ENCODE results near the gene ANKRD61. TPM values are rescaled to one million over a fixed set of nuclear protein-coding genes. Genes with fewer than 3 reads are reported as not detected.
"Not testable (repeated sequence)": the region's sequence is repeated elsewhere in the genome, so short reads cannot be mapped to it uniquely, and the experiment has no call there.

ANKRD61 gene
- total RNA-seq, 1 donor from 2014 or later: not detected

DNA sequence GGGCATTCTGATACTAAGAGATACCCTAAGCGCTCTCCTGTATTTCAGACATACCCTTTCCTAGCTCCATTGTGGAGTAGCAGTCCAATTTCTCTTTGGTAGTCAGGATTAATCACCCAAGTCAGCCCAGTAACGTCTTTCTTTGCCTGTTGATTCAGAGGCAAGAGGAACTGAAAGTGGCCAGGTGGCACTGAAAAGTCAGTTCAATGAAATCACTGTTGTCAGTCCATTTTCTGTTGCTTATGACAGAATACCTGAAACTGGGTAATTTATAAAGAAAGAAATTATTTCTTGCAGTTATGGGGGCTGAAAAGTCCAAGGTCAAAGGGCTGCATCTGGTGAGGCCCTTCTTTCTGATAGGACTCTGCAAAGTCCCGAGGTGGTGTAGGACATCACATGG lies 40.2 kb downstream of the ANKRD61 start:
- H3K4me3 Mint-ChIP-seq: no peak overlapping the region
- H3K27ac Mint-ChIP-seq: no peak overlapping the region
- no peaks in the 10 kb centered on the region for H3K36me3 ChIP-seq
- TF ChIP-seq EZH2phosphoT487 (IDR thresholded peaks at IDR 0.05) (no peak), EZH2 (IDR thresholded peaks at IDR 0.05) (no peak)
- TF ChIP-seq, protein P1, sequence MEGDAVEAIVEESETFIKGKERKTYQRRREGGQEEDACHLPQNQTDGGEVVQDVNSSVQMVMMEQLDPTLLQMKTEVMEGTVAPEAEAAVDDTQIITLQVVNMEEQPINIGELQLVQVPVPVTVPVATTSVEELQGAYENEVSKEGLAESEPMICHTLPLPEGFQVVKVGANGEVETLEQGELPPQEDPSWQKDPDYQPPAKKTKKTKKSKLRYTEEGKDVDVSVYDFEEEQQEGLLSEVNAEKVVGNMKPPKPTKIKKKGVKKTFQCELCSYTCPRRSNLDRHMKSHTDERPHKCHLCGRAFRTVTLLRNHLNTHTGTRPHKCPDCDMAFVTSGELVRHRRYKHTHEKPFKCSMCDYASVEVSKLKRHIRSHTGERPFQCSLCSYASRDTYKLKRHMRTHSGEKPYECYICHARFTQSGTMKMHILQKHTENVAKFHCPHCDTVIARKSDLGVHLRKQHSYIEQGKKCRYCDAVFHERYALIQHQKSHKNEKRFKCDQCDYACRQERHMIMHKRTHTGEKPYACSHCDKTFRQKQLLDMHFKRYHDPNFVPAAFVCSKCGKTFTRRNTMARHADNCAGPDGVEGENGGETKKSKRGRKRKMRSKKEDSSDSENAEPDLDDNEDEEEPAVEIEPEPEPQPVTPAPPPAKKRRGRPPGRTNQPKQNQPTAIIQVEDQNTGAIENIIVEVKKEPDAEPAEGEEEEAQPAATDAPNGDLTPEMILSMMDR (IDR thresholded peaks at IDR 0.05): no peak
- no peaks in the 10 kb centered on the region for H3K4me1 Mint-ChIP-seq
- no peaks in the 10 kb centered on the region for H3K79me2 ChIP-seq (ENCODE audit: low read depth)
- H4K20me1 ChIP-seq (ENCODE audit: low read depth): no peaks in the 10 kb centered on the region
- H2AFZ ChIP-seq (replicated peaks): no peak overlapping the region
- peaks cover 3% of the 10 kb centered on the region for H3K27me3 Mint-ChIP-seq (ENCODE audit: insufficient read depth, low read depth)
- no peak overlapping the region for H3K27ac ChIP-seq
- H3K36me3 Mint-ChIP-seq: no peaks in the 10 kb centered on the region
- no peaks in the 10 kb centered on the region for H3K27me3 ChIP-seq
- H3F3A ChIP-seq (ENCODE audit: low read depth): no peaks in the 10 kb centered on the region
- DNase-seq (ENCODE audit: low spot score): no peak
- H3K4me3 ChIP-seq: no peak overlapping the region
- H3K9me3 ChIP-seq (ENCODE audit: low read depth): no peaks in the 10 kb centered on the region
- no peak overlapping the region for H3K9ac ChIP-seq
- no peak overlapping the region for H3K4me2 ChIP-seq
- H3K4me1 ChIP-seq: no peaks in the 10 kb centered on the region
- H3K9me3 Mint-ChIP-seq: no peaks in the 10 kb centered on the region

DNA sequence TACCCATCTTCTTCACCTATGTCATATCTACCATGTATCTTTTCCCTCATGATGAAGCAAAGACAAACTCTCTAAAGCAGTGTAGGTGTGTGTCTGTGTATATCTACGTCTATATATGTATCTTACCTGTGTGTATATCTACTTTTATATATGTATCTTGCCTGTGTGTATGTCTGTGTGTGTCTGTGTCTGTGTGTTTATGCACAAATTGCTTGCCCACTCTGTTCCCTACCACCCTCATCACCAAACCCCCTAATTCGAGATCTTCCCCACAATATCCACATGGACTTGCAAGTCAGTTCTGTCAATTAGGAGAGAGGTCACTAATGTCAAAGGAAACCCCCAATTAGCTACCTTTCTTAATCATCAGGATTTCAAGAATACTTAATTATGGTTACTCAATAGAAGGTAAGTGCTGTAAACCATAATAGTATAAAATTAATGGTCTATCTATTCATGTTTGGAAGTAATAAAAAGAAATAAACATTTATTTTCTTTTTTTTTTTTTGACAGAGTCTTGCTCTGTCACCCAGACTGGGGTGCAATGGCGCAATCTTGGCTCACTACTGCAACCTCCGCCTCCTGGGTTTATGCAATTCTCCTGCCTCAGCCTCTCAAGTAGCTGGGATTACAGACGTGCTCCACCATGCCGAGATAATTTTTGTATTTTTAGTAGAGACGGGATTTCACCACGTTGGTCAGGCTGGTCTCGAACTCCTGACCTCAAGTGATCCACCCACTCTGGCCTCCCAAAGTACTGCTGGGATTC lies 43.6 kb downstream of the ANKRD61 start:
- Histone ChIP-seq H3F3A (ENCODE audit: low read depth) (no peaks in the 10 kb centered on the region), H3K27me3 (no peaks in the 10 kb centered on the region), H3K79me2 (ENCODE audit: low read depth) (no peaks in the 10 kb centered on the region), H4K20me1 (ENCODE audit: low read depth) (no peaks in the 10 kb centered on the region), H2AFZ (replicated peaks) (no peak overlapping the region), H3K4me2 (no peak overlapping the region), H3K4me1 (no peaks in the 10 kb centered on the region), H3K9me3 (ENCODE audit: low read depth) (no peaks in the 10 kb centered on the region), H3K9ac (no peak overlapping the region), H3K27ac (no peak overlapping the region), H3K4me3 (no peak overlapping the region), H3K36me3 (no peaks in the 10 kb centered on the region)
- Mint-ChIP-seq H3K27ac (no peak overlapping the region), H3K36me3 (no peaks in the 10 kb centered on the region), H3K4me1 (peaks cover 8% of the 10 kb centered on the region), H3K27me3 (ENCODE audit: insufficient read depth, low read depth) (peaks cover 4% of the 10 kb centered on the region), H3K4me3 (no peak overlapping the region), H3K9me3 (no peaks in the 10 kb centered on the region)
- TF ChIP-seq EZH2phosphoT487 (IDR thresholded peaks at IDR 0.05): no peak
- TF ChIP-seq, protein P1 (IDR thresholded peaks at IDR 0.05): no peak
- no peak for TF ChIP-seq EZH2 (IDR thresholded peaks at IDR 0.05)
- DNase-seq (ENCODE audit: low spot score): no peak

DNA sequence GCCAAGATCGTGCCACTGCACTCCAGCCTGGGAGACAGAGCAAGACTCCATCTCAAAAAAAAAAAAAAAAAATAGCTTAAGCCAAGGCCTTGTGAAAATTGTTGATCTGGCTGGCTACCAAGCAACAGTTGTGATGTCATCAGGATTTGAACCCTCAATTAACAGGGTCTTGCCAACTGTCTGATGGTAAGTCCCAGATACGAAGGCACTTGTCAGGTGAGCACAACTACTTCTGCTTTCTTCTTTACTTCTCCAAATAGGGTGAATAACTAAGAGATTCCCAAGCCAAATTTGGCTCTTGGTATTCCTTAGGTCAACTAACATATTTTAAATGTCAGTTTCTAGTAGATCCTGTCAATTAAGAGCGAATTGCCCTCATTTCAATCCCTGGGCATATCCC lies 47.4 kb downstream of the ANKRD61 start:
- H3K27ac ChIP-seq: no peak overlapping the region
- no peaks in the 10 kb centered on the region for H3K9me3 ChIP-seq (ENCODE audit: low read depth)
- no peak for DNase-seq (ENCODE audit: low spot score)
- no peak overlapping the region for H3K4me2 ChIP-seq
- no peak overlapping the region for H3K4me3 Mint-ChIP-seq
- no peaks in the 10 kb centered on the region for H3K36me3 ChIP-seq
- peaks cover 7% of the 10 kb centered on the region for H3F3A ChIP-seq (ENCODE audit: low read depth)
- H4K20me1 ChIP-seq (ENCODE audit: low read depth): no peaks in the 10 kb centered on the region
- no peaks in the 10 kb centered on the region for H3K27me3 ChIP-seq
- TF ChIP-seq EZH2phosphoT487 (IDR thresholded peaks at IDR 0.05): no peak
- no peaks in the 10 kb centered on the region for H3K36me3 Mint-ChIP-seq
- H3K9ac ChIP-seq: no peak overlapping the region
- H3K79me2 ChIP-seq (ENCODE audit: low read depth): no peaks in the 10 kb centered on the region
- no peak overlapping the region for H2AFZ ChIP-seq (replicated peaks)
- no peak overlapping the region for H3K27ac Mint-ChIP-seq
- no peaks in the 10 kb centered on the region for H3K9me3 Mint-ChIP-seq
- peaks cover 4% of the 10 kb centered on the region for H3K4me1 ChIP-seq
- H3K4me1 Mint-ChIP-seq: peaks cover 14% of the 10 kb centered on the region
- peaks cover 4% of the 10 kb centered on the region for H3K27me3 Mint-ChIP-seq (ENCODE audit: insufficient read depth, low read depth)
- H3K4me3 ChIP-seq: no peak overlapping the region

DNA sequence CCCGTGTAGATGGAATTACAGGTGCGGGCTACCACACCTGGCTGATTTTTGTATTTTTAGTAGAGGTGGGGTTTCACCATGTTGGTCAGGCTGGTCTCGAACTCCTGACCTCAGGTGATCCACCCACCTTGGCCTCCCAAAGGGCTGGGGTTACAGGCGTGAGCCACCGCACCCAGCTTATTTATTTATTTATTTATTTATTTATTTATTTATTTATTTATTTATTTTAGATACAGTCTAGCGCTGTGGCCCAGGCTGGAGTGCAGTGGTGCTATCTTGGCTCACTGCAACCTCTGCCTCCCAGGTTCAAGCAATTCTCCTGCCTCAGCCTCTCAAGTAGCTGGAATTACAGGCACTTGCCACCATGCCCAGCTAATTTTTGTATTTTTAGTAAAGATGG lies 51.9 kb downstream of the ANKRD61 start:
- not testable (repeated sequence) for H3K27ac Mint-ChIP-seq

More for the DNA sequence above, 51.9 kb downstream of the ANKRD61 start:
- not testable (repeated sequence) for H3K27me3 ChIP-seq; H3K4me1 Mint-ChIP-seq; H4K20me1 ChIP-seq (ENCODE audit: low read depth); H2AFZ ChIP-seq (replicated peaks); H3K4me3 ChIP-seq; H3K36me3 ChIP-seq; H3K4me2 ChIP-seq; H3K27ac ChIP-seq; H3K9ac ChIP-seq; H3K4me1 ChIP-seq; H3K9me3 Mint-ChIP-seq; H3K9me3 ChIP-seq (ENCODE audit: low read depth); DNase-seq (ENCODE audit: low spot score); H3F3A ChIP-seq (ENCODE audit: low read depth); H3K79me2 ChIP-seq (ENCODE audit: low read depth); H3K27me3 Mint-ChIP-seq (ENCODE audit: insufficient read depth, low read depth); H3K4me3 Mint-ChIP-seq; H3K36me3 Mint-ChIP-seq

Small RNA genes within 50 kb of the gene (small RNA-seq; reads per million reads assigned to genes)
- gene RF00019 (not detected), gene RNU6-218P (not detected), gene SNORA80D (1.6 reads per million, percentile 86 among the genes with 10 or more reads in this experiment)

Other genes with a start within 250 kb of the ANKRD61 start
- gene RNF216, start 249.7 kb upstream of the ANKRD61 start, total RNA-seq (ENCODE audit: low replicate concordance): 32.6 and 32.9 TPM in 2 replicates
- gene OCM, start 150.6 kb upstream of the ANKRD61 start, total RNA-seq (ENCODE audit: low replicate concordance): not detected in 2 replicates
- gene CCZ1, start 132.6 kb upstream of the ANKRD61 start, total RNA-seq (ENCODE audit: low replicate concordance): 85.5 and 136 TPM in 2 replicates
- 0.11 and 0.56 TPM in 2 replicates for gene RSPH10B, start 60.7 kb upstream of the ANKRD61 start, total RNA-seq (ENCODE audit: low replicate concordance)
- 23.1 and 35.8 TPM in 2 replicates for gene PMS2, start 22.3 kb upstream of the ANKRD61 start, total RNA-seq (ENCODE audit: low replicate concordance)
- gene AIMP2, start 22.1 kb upstream of the ANKRD61 start, total RNA-seq (ENCODE audit: low replicate concordance): 38.4 and 52.1 TPM in 2 replicates
- gene EIF2AK1, start 27.8 kb downstream of the ANKRD61 start, total RNA-seq (ENCODE audit: low replicate concordance): 70.1 and 130 TPM in 2 replicates
- 15.9 and 19.2 TPM in 2 replicates for gene USP42, start 73.6 kb downstream of the ANKRD61 start, total RNA-seq (ENCODE audit: low replicate concordance)
- 10.9 and 16.5 TPM in 2 replicates for gene CYTH3, start 241.2 kb downstream of the ANKRD61 start, total RNA-seq (ENCODE audit: low replicate concordance)